MM.1S (cell line): ENCODE measurements around the gene PARD6G.

Experiments used
- DNase-seq: peaks from one replicate; pipeline ENCODE4 v3.0.0-alpha.2; 2015
- H2AFZ ChIP-seq: fragments of 300-600 bp; sonication (generic); 2 replicates; pipeline ENCODE4 v1.6.0; 2016; ENCODE audit warnings: antibody characterized with exemption, low read length
- H3F3A ChIP-seq: fragments of 300-600 bp; sonication (generic); 2 replicates; pipeline ENCODE4 v1.6.1; 2016; ENCODE audit warnings: mild to moderate bottlenecking, antibody characterized with exemption, low read length, moderate library complexity, mixed read lengths; ENCODE audit not compliant: insufficient read depth
- H3K27ac ChIP-seq: fragments of 300-600 bp; sonication (generic); 2 replicates; pipeline ENCODE4 v1.5.1; 2016; ENCODE audit warnings: mild to moderate bottlenecking, low read length
- H3K27me3 ChIP-seq: fragments of 300-600 bp; sonication (generic); replicated peaks from 2 replicates; pipeline ENCODE4 v1.6.0; 2016; ENCODE audit warnings: low read length; ENCODE audit not compliant: insufficient read depth
- H3K36me3 ChIP-seq: fragments of 300-600 bp; sonication (generic); replicated peaks from 2 replicates; pipeline ENCODE4 v1.6.1; 2016; ENCODE audit warnings: mild to moderate bottlenecking, low read length, mixed read lengths; ENCODE audit not compliant: insufficient read depth
- H3K4me1 ChIP-seq: fragments of 300-600 bp; sonication (generic); 2 replicates; pipeline ENCODE4 v1.6.1; 2016; ENCODE audit warnings: low read length, mixed read lengths
- H3K4me2 ChIP-seq: fragments of 300-600 bp; sonication (generic); 2 replicates; pipeline ENCODE4 v1.6.0; 2016; ENCODE audit warnings: low read depth, low read length
- H3K4me3 ChIP-seq: fragments of 300-600 bp; sonication (generic); 2 replicates; pipeline ENCODE4 v1.5.1; 2016; ENCODE audit warnings: low read length, mixed read lengths
- H3K79me2 ChIP-seq: fragments of 300-600 bp; sonication (generic); 2 replicates; pipeline ENCODE4 v1.6.1; 2016; ENCODE audit warnings: mixed run types, low read length, mixed read lengths
- H3K9ac ChIP-seq: fragments of 300-600 bp; sonication (generic); 2 replicates; pipeline ENCODE4 v1.6.1; 2016; ENCODE audit warnings: low read length, mixed read lengths
- H3K9me2 ChIP-seq: fragments of 300-600 bp; sonication (generic); replicated peaks from 2 replicates; pipeline ENCODE4 v1.6.1; 2016; ENCODE audit warnings: mild to moderate bottlenecking, low read length, mixed read lengths; ENCODE audit not compliant: insufficient read depth
- H3K9me3 ChIP-seq: fragments of 300-600 bp; sonication (generic); replicated peaks from 2 replicates; pipeline ENCODE4 v1.6.1; 2016; ENCODE audit warnings: mild to moderate bottlenecking, low read length, mixed read lengths; ENCODE audit not compliant: insufficient read depth
- H4K20me1 ChIP-seq: fragments of 300-600 bp; sonication (generic); 2 replicates; pipeline ENCODE4 v1.6.1; 2016; ENCODE audit warnings: mild to moderate bottlenecking, low read length, moderate library complexity, mixed read lengths; ENCODE audit not compliant: insufficient read depth
- EZH2 ChIP-seq: fragments of 300-600 bp; sonication (generic); optimal IDR thresholded peaks from 2 replicates; pipeline ENCODE3; 2017; ENCODE audit warnings: low read depth, mild to moderate bottlenecking, antibody characterized with exemption, low read length, mixed read lengths
- EZH2phosphoT487 ChIP-seq: fragments of 300-600 bp; sonication (generic); IDR thresholded peaks from 2 replicates; pipeline ENCODE4 v1.6.1; 2018; ENCODE audit warnings: antibody characterized with exemption, low read length
- TF ChIP-seq, protein P1 (sequence below): fragments of 300-600 bp; sonication (generic); IDR thresholded peaks from 2 replicates; pipeline ENCODE4 v1.5.1; 2016; ENCODE audit warnings: antibody characterized with exemption, low read length, mixed read lengths

PARD6G gene

GRCh38 chr18:80168346-80168745 lies 79.0 kb downstream of the PARD6G start:
- Histone ChIP-seq H3K4me3 (no peak overlapping the region), H3K79me2 (no peaks in the 10 kb centered on the region), H3K27me3 (no peaks in the 10 kb centered on the region), H2AFZ (no peak overlapping the region), H3F3A (no peaks in the 10 kb centered on the region), H3K9me2 (no peaks in the 10 kb centered on the region), H4K20me1 (no peaks in the 10 kb centered on the region), H3K9ac (no peak overlapping the region), H3K4me1 (no peaks in the 10 kb centered on the region), H3K36me3 (no peaks in the 10 kb centered on the region), H3K27ac (no peak overlapping the region), H3K4me2 (no peak overlapping the region), H3K9me3 (no peaks in the 10 kb centered on the region)
- no peak for TF ChIP-seq EZH2
- no peak for TF ChIP-seq EZH2phosphoT487
- TF ChIP-seq, protein P1, sequence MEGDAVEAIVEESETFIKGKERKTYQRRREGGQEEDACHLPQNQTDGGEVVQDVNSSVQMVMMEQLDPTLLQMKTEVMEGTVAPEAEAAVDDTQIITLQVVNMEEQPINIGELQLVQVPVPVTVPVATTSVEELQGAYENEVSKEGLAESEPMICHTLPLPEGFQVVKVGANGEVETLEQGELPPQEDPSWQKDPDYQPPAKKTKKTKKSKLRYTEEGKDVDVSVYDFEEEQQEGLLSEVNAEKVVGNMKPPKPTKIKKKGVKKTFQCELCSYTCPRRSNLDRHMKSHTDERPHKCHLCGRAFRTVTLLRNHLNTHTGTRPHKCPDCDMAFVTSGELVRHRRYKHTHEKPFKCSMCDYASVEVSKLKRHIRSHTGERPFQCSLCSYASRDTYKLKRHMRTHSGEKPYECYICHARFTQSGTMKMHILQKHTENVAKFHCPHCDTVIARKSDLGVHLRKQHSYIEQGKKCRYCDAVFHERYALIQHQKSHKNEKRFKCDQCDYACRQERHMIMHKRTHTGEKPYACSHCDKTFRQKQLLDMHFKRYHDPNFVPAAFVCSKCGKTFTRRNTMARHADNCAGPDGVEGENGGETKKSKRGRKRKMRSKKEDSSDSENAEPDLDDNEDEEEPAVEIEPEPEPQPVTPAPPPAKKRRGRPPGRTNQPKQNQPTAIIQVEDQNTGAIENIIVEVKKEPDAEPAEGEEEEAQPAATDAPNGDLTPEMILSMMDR: no peak
- DNase-seq: no peak

DNA sequence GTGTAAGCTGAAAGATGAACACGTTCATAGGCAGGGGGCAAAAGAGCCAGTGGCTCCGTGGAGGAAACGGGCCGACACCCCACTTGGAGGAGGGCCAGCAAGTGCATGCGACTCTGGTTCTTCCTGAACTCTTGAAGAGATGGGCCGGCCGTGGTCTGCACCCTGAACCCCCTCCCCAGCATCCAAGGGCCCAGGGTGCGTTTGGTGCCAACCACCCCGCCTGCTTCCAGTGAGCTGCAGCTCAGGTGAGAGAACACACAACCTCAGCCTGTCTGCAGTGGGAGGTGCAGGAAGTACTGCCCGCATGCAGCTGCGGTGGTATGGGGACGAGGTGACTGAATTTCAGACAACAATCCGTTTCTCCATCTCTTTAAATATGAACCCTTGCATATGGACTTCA lies 79.4 kb downstream of the PARD6G start:
- no peaks in the 10 kb centered on the region for H3K79me2 ChIP-seq
- H3K4me3 ChIP-seq: no peak overlapping the region
- H3K9ac ChIP-seq: no peak overlapping the region
- H3K9me3 ChIP-seq: no peaks in the 10 kb centered on the region
- no peaks in the 10 kb centered on the region for H3K4me1 ChIP-seq
- H2AFZ ChIP-seq: no peak overlapping the region
- H3K27me3 ChIP-seq: no peaks in the 10 kb centered on the region
- no peak for TF ChIP-seq EZH2
- TF ChIP-seq, protein P1: no peak
- TF ChIP-seq EZH2phosphoT487: no peak
- H4K20me1 ChIP-seq: no peaks in the 10 kb centered on the region
- H3F3A ChIP-seq: no peaks in the 10 kb centered on the region
- H3K4me2 ChIP-seq: no peak overlapping the region
- no peaks in the 10 kb centered on the region for H3K36me3 ChIP-seq
- no peak overlapping the region for H3K27ac ChIP-seq
- DNase-seq: no peak
- no peaks in the 10 kb centered on the region for H3K9me2 ChIP-seq

GRCh38 chr18:80167331-80167730 lies 80.0 kb downstream of the PARD6G start:
- no peaks in the 10 kb centered on the region for H4K20me1 ChIP-seq
- no peaks in the 10 kb centered on the region for H3K4me1 ChIP-seq
- no peaks in the 10 kb centered on the region for H3K79me2 ChIP-seq
- H3K27ac ChIP-seq: no peak overlapping the region
- H3F3A ChIP-seq: no peaks in the 10 kb centered on the region
- H2AFZ ChIP-seq: no peak overlapping the region
- no peak for DNase-seq
- no peaks in the 10 kb centered on the region for H3K27me3 ChIP-seq
- no peak overlapping the region for H3K4me2 ChIP-seq
- no peak overlapping the region for H3K4me3 ChIP-seq
- H3K36me3 ChIP-seq: no peaks in the 10 kb centered on the region
- no peaks in the 10 kb centered on the region for H3K9me2 ChIP-seq
- no peaks in the 10 kb centered on the region for H3K9me3 ChIP-seq
- TF ChIP-seq, protein P1: no peak
- no peak for TF ChIP-seq EZH2
- TF ChIP-seq EZH2phosphoT487: no peak
- H3K9ac ChIP-seq: no peak overlapping the region
